H1 (cell line): ENCODE measurements around the gene CDC37. TPM values are rescaled to one million over a fixed set of nuclear protein-coding genes. Genes with fewer than 3 reads are reported as not detected.

ENCODE experiments used
- CHD7 ChIP-seq: fragments of 300-600 bp; sonication (generic); IDR thresholded peaks from 2 replicates; pipeline ENCODE4 v1.7.1; 2012; ENCODE audit warnings: low read length, moderate library complexity, mild to moderate bottlenecking, inconsistent platforms; ENCODE audit not compliant: insufficient replicate concordance
- CTCF ChIP-seq, 3 experiments: IDR thresholded peaks; 1 replicate in 2 of 3; 2 replicates in 1 of 3; pipeline versions ENCODE4 v1.5.1 to v1.6.1; 2011; ENCODE audit warnings: low read length in 3 of 3, mild to moderate bottlenecking in 3 of 3, inconsistent platforms in 2 of 3, low read depth in 1 of 3, moderate library complexity in 1 of 3; ENCODE audit not compliant: insufficient read depth in 1 of 3; ENCODE audit errors: control extremely low read depth in 1 of 3
- RAD21 ChIP-seq, 2 experiments: IDR thresholded peaks in 1 of 2; conservative IDR thresholded peaks in 1 of 2; 2 replicates each; pipeline ENCODE4 v1.6.1; 2011; ENCODE audit warnings: low read depth in 2 of 2, low read length in 2 of 2, improper control_type of control experiment in 1 of 2, inconsistent platforms in 1 of 2, mild to moderate bottlenecking in 1 of 2, moderate library complexity in 1 of 2
- polyA plus RNA-seq, 7 experiments: library from polyadenylated mRNA; depleted of rRNA in 3 of 7; stranded (reverse) in 5 of 7; unstranded in 2 of 7; fragments of >200 nt in 5 of 7; fragments of 200-250 nt in 2 of 7; gene quantifications; 1 replicate in 5 of 7; 2 replicates in 1 of 7; 4 replicates in 1 of 7; pipeline versions ENCODE4 v1.2.1 to v1.2.3, GENCODE V29; 2011 to 2013; ENCODE audit warnings: missing spikeins in 2 of 7, mixed read lengths in 2 of 7
- total RNA-seq: library from RNA; stranded (reverse); fragmentation: NEBNext Ultra II Directional; extraction: Animal tissue kit (Norgen Biotek cat#: 25700); gene quantifications from 2 replicates; pipeline ENCODE4 v1.2.1, GENCODE V29; 2021

The CDC37 gene
- total and polyA plus RNA-seq, 2 of the 8 experiments (the other 6 are each of a cell fraction or from before 2014, with no cell fraction given): 162 to 181 TPM

GRCh38 chr19:10390652-10391286 lies 12.6 kb downstream of the CDC37 start (continued):
- TF ChIP-seq CHD7: no peak
- TF ChIP-seq RAD21 (IDR thresholded peaks at IDR 0.05 in 1 of 2, conservative IDR thresholded peaks at IDR 0.05 in 1 of 2; ENCODE audit: low read depth in 2 of 2, low read length in 2 of 2): peak; percentile 80
- peak; percentile 82 to 97 (median 96) for TF ChIP-seq CTCF (IDR thresholded peaks at IDR 0.05; ENCODE audit: control extremely low read depth in 1 of 3, insufficient read depth in 1 of 3, low read depth in 1 of 3, low read length in 3 of 3)
